ENCODE measurements around the gene BTF3L4.
A peak's percentile ranks its signal among the peaks of the same experiment; 100 is the strongest.

Gene BTF3L4

GRCh38 chr1:52123622-52124021, 67.5 kb downstream of the BTF3L4 start:
- DNase-seq (ENCODE audit: low read depth) = no peak

GRCh38 chr1:52125736-52126359, 69.8 kb downstream of the BTF3L4 start:
- DNase-seq (ENCODE audit: low read depth) = no peak

- DNase-seq (ENCODE audit: low read depth) = peak; percentile 73
Measured at GRCh38 chr1:52127181-52128180, 71.4 kb downstream of the BTF3L4 start.

- DNase-seq (ENCODE audit: low read depth) = peak; percentile 93
Measured at GRCh38 chr1:52139817-52140540, 83.9 kb downstream of the BTF3L4 start.

All from ELR (cell line).